Ovary (tissue), 9 donors: ENCODE measurements around the gene DYRK1B. TPM values are rescaled to one million over a fixed set of nuclear protein-coding genes. Genes with fewer than 3 reads are reported as not detected.

Experiments used
- DNase-seq, 5 donors: peaks; one replicate each; pipeline ENCODE4 v3.0.0-alpha.2; 2019 to 2020
- H3K27ac ChIP-seq, 2 donors: fragments of 200-600 bp; one replicate each; pipeline versions ENCODE4 v1.5.1 to v1.8.0; 2019 to 2022
- H3K27me3 ChIP-seq: fragments of 200-600 bp; one replicate; pipeline ENCODE4 v1.8.0; 2022
- H3K36me3 ChIP-seq: fragments of 200-600 bp; sonication (generic); one replicate; pipeline ENCODE4 v1.5.1; 2019
- H3K4me1 ChIP-seq: one replicate; pipeline ENCODE4 v1.8.1; 2013; ENCODE audit warnings: mild to moderate bottlenecking, moderate library complexity; ENCODE audit not compliant: insufficient read depth
- H3K4me3 ChIP-seq: fragments of 200-600 bp; sonication (generic); one replicate; pipeline ENCODE4 v1.5.1; 2017
- H3K9me3 ChIP-seq, 2 donors: fragments of 200-600 bp in 1 of 2; sonication (generic) in 1 of 2; one replicate each; pipeline versions ENCODE4 v1.5.1 to v1.8.1; 2013 to 2019; ENCODE audit warnings: mild to moderate bottlenecking in 1 of 2, moderate library complexity in 1 of 2
- CTCF ChIP-seq, 3 donors: fragments of 450-650 bp in 2 of 3; fragments of 200-600 bp in 1 of 3; IDR thresholded peaks; one replicate each; pipeline versions ENCODE4 v1.5.1 to v1.8.0; 2016 to 2022; ENCODE audit warnings: antibody characterized with exemption in 3 of 3, mild to moderate bottlenecking in 1 of 3
- EP300 ChIP-seq: sonication (generic); formaldehyde crosslinking; IDR thresholded peaks from one replicate; pipeline ENCODE4 v1.6.1; 2017; ENCODE audit warnings: antibody characterized with exemption
- POLR2A ChIP-seq: fragments of 450-650 bp; IDR thresholded peaks from one replicate; pipeline ENCODE4 v1.6.1; 2017; ENCODE audit warnings: antibody characterized with exemption, mild to moderate bottlenecking, moderate library complexity
- WGBS, 3 donors: extraction: QIAGEN DNeasy Blood & Tissue Kit in 1 of 3; methylation state at CpG; one replicate each; pipeline versions ENCODE4 v1.1.5 to v1.1.7; 2013 to 2017; 5-methylcytosine and 5-hydroxymethylcytosine counted together
- intact Hi-C, 4 donors: fragments of 100-400 bp; cut with DNase I; formaldehyde crosslinking; loops; one replicate each; pipeline versions ENCODE4 v1.11.0 to v1.15.1; 2022 to 2023
- polyA plus RNA-seq, 2 donors: library from polyadenylated mRNA; stranded (reverse); fragments of 200-250 nt in 1 of 2; fragments of 350-450 nt in 1 of 2; fragmentation: Illumina TruSeq in 1 of 2; extraction: RNeasy Lipid Tissue Mini Kit (QIAGEN cat#74804) in 1 of 2; gene quantifications; one replicate each; pipeline ENCODE4 v1.2.3, GENCODE V29; 2013 to 2014
- total RNA-seq, 7 donors: library from RNA; depleted of rRNA in 2 of 7; stranded (reverse); fragments of >200 nt in 2 of 7; fragmentation: NEBNext Ultra II Directional in 3 of 7; extraction: Animal tissue kit (Norgen Biotek cat#: 25700) in 3 of 7; gene quantifications; one replicate each; pipeline versions ENCODE4 v1.1.0 to v1.2.4, GENCODE V29; 2016 to 2023
- donor health status: DM: no; HTN: no; CAD: no; lungs with moderate emphysema.
- donor health status: DM: no; HTN: no; CAD: no.
- donor health status: Bipolar disorder and iron deficiency.
- donor health status: DM: yes; HTN: yes; CAD: no.
- donor health status: DM: no; HTN: no; CAD: no.
- donor health status: DM: yes; HTN: yes; CAD: no.

Gene DYRK1B
- total and polyA plus RNA-seq, 9 donors, result 10.1 to 31.0 (median 16.2) TPM

GRCh38 chr19:39828015-39828653, 5.8 kb downstream of the DYRK1B start:
- Histone ChIP-seq H3K36me3 (no peaks in the 10 kb centered on the region), H3K27ac (no peak overlapping the region), H3K27me3 (no peaks in the 10 kb centered on the region), H3K4me3 (no peak overlapping the region), H3K9me3 (no peaks in the 10 kb centered on the region), H3K4me1 (peaks cover 7% of the 10 kb centered on the region)
- 76 to 80% (median 78%) methylated on average over 26 of the region's 26 CpGs for WGBS, 3 donors
- no peak for DNase-seq
- intact Hi-C loops, result no loop called here
- TF ChIP-seq CTCF (IDR thresholded peaks at IDR 0.05) (no peak), POLR2A (no peak)

GRCh38 chr19:39827216-39827615, 6.7 kb downstream of the DYRK1B start:
- H3K36me3 ChIP-seq, result no peaks in the 10 kb centered on the region
- WGBS, 3 donors, result 80 to 83% (median 81%) methylated on average over 13 of the region's 13 CpGs
- H3K4me3 ChIP-seq, result no peak overlapping the region
- peaks cover 4% of the 10 kb centered on the region for H3K4me1 ChIP-seq
- no peaks in the 10 kb centered on the region for H3K27me3 ChIP-seq
- TF ChIP-seq CTCF (IDR thresholded peaks at IDR 0.05) (no peak), EP300 (no peak), POLR2A (no peak)
- H3K27ac ChIP-seq, result no peak overlapping the region
- intact Hi-C loops, result no loop called here
- no peak for DNase-seq
- no peaks in the 10 kb centered on the region for H3K9me3 ChIP-seq

DNA sequence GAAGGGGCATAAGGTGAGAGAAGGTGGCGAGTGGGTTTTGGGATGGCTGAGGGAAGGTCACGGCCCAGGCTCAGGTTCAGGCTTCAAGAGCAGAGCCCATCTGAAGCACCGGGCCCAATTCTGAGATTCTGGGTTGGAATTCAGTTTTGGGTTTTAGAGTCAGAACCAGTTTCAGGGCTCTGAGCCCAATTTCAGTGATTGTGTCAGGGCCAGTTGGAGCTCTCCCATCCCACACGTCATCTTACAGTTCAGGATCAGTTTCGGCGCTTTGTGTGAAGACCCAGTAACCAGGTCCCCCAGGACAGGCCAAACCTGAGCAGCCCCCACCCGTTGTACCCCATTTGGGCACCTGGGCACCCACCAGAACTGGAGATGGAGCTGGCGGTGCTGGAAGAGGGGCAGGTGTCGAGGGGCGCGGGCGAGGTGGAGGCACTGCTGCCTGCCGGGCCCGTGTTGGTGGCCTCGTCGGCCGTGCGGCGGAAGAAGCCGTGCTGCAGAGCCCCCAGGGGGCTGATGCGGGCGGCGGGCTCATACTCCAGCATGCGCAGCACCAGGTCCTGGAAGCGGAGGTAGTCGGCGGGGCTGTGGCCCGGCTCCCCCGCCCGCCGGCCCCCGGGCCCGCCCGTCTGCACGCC, 7.5 kb downstream of the DYRK1B start:
- 85 to 89% (median 87%) methylated on average over 30 to 35 of the region's 35 CpGs for WGBS, 3 donors
- intact Hi-C loops, result no loop called here
- H3K27ac ChIP-seq, result no peak overlapping the region
- H3K4me1 ChIP-seq, result peaks cover 4% of the 10 kb centered on the region
- no peaks in the 10 kb centered on the region for H3K27me3 ChIP-seq
- TF ChIP-seq POLR2A, result no peak
- no peak for TF ChIP-seq CTCF (IDR thresholded peaks at IDR 0.05)
- no peak for TF ChIP-seq EP300
- H3K36me3 ChIP-seq, result no peaks in the 10 kb centered on the region
- no peak for DNase-seq
- no peaks in the 10 kb centered on the region for H3K9me3 ChIP-seq
- no peak overlapping the region for H3K4me3 ChIP-seq

- intact Hi-C loops, result no loop called here
- 71 to 77% (median 75%) methylated on average over 14 to 17 of the region's 17 CpGs for WGBS, 3 donors
- H3K4me1 ChIP-seq, result peaks cover 4% of the 10 kb centered on the region
- no peaks in the 10 kb centered on the region for H3K9me3 ChIP-seq
- DNase-seq, result peak in 3 of 5 donors; percentile 43 to 53 (median 44)
- no peaks in the 10 kb centered on the region for H3K27me3 ChIP-seq
- TF ChIP-seq POLR2A (no peak), EP300 (no peak), CTCF (IDR thresholded peaks at IDR 0.05) (no peak)
- no peak overlapping the region for H3K27ac ChIP-seq
- no peaks in the 10 kb centered on the region for H3K36me3 ChIP-seq
- H3K4me3 ChIP-seq, result no peak overlapping the region
These were observed 8.4 kb downstream of the DYRK1B start for GRCh38 chr19:39825531-39826076.
